ENCODE measurements around the gene PIKFYVE.
A peak's percentile ranks its signal among the peaks of the same experiment; 100 is the strongest.
"Not testable (repeated sequence)": the region's sequence is repeated elsewhere in the genome, so short reads cannot be mapped to it uniquely, and the experiment has no call there.

PIKFYVE gene

DNA sequence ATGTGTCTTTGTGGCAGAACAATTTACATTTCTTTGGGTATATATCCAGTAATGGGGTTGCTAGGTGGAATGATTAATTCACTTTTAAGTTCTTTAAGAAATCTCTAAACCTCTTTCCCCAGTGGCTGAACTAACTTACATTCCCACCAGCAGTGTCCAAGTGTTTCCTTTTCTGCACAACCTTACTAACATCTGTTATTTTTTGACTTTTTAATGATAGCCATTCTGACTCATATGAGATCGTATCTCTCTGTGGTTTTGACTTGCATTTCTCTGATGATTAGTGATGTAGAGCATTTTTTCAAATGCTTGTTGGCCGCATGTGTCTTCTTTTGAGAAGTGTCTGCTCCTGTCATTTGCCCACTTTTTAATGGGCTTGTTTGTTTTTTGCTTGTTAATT, 97.4 kb downstream of the PIKFYVE start:
- DNase-seq: peak; percentile 86

DNA sequence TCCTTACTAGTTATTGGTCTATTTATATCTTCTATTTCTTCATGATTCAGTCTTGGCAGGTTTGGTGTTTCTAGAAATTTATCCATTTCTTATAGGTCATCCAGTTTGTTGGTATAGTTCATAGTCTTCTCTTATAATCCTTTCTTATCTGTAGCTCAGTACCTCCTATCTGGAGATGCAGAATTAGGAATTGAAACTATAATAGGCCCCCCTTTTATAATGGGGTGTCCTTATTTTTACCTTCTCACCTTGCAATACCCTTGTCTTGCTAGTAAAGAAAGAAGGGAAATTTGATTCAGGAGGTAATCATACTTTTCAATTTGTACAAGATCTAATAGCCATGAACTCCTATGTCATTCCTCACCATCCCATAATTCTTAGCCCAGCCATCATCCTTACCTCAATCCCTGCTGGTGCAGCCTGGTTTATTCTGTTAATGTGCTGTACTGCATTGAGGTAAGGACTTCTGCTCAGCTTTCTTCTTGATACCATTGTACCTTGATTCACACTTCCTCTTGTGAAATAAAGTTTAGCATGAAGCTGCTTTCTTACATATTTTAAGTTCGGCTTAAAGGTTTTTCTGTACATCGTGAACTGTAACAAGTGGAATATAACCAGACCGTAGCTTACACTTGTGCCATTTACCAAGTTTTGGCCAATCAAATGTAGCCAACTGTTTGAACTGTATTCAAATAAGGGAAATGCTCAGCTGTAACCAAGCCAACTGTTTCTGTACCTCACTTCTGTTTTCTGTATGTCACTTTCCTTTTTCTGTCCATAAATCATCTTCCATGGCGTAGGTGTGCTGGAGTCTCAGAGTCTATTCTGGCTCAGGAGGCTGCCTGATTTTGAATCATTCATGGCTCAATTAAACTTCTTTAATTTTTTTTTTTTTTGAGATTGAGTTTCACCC, 100.4 kb downstream of the PIKFYVE start:
- no peak for DNase-seq

DNA sequence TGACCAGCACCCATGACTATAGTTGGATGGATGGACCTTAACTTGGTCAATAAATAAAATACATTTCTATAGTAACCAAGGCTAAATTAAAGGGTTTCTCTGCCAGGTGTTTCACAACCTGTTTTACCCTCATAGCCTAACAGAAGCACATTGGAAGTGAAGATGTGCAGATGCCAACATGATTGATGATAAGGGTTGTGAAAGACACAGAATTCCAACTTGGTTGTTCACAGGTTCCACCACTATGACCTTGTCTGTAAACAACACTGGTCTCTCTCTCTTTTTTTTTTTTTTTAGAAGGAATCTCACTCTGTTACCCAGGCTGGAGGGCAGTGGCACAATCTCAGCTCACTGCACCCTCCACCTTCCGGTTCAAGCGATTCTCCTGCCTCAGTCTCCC, 103.0 kb downstream of the PIKFYVE start:
- DNase-seq: peak; percentile 46

DNA sequence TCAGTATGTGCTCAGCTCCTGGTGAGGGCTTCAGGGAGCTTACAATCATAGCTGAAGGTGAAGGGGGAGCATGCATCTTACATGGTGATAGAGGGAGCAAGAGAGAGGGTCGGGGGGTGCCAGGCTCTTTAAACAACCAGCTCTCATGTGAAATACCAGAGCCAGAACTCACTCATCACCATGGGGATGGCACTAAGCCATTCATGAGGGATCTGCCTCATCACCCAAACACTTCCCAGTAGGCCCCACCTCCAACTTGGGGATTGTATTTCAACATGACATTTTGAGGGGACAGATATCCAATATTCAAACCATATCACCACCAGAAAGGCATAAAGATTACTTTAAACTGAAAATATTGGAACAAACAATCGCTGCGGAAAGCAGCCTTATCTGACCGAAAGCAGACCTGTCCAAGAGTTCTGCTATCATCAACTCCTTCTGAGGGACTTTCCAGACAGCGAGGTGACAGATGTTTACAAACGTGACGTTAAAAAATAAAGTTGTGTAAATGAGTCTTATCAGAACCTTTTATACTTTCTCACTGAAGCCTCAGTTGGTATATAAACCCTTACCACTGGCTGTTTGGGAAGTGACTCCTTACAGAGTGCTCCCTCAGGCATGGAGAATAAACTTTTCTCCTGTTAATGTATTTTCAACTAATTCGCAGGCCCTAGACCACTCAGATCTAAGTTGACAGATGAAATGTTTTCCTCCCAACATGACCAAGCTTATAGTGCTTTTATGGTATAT, 105.0 kb downstream of the PIKFYVE start:
- DNase-seq: peak; percentile 8

DNA sequence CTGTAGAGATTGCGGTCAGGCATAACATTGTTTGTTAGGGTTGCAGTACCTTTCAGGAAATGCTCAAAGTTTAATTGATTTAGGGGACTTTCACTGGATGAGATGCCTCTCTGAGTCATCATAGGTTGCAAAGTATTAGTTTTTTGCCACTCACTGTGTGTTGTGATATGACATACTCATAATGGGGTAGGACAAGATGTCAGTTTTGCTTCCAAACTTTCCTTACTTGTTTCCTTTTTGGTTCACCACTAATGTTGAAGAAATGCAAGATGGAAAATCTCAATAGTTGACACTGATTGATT, 105.5 kb downstream of the PIKFYVE start:
- DNase-seq: no peak

DNA sequence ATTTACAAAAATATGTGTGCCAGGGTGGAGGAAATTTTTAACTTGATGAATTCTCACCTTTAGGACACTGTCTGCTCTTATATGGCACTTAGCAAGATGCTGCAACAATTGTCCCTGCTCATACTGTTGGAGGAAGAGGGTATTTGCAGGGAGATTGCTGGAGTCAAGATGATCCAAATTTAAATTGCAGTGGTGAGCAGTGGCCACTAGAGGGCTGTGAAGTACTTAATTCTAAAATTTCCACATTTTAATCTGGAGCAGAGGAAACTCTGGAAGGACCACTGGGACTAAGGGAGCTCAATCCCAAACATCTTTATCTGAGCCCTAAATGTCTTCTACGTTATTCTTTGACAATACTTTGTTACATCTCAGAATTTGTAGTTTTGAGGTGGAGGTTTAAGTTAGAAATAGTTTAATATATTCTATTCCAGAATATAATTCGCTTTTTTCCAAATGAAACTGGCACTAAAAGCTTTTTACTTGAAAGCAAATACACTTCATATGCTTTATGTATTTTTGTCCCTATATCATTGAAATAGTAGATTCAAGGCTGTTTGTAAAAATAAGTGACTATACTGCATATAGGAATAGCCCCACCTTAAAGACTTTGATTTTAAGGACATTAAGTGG, 107.5 kb downstream of the PIKFYVE start:
- peak; percentile 51 for DNase-seq

DNA sequence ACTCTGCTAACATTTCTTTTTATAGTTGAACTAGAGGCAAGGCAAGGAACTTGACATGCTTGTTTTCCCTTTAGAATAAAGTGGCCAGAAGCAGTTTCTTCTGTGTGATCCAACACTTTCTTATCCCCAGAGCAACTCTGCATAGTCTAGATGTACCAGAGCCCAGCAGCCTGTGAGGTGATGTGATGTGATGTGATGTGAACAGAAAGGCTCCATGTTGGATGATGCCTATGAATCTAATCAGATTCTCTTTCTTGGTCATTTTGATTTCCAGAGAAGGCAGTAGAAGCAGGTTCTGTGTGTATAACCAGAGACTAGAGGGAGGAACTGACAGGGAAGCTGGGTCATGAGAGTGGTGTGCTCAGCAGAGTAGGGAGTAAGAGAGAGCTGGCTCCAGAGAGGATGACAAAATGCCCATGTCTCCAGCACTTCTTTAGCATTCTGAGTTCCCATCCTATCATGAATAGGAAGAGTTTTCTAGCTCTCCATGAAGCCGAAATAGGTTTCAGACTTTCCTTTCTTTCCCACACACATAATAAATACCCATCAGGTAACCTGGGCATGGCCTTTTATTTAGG, 109.5 kb downstream of the PIKFYVE start:
- no peak for DNase-seq

DNA sequence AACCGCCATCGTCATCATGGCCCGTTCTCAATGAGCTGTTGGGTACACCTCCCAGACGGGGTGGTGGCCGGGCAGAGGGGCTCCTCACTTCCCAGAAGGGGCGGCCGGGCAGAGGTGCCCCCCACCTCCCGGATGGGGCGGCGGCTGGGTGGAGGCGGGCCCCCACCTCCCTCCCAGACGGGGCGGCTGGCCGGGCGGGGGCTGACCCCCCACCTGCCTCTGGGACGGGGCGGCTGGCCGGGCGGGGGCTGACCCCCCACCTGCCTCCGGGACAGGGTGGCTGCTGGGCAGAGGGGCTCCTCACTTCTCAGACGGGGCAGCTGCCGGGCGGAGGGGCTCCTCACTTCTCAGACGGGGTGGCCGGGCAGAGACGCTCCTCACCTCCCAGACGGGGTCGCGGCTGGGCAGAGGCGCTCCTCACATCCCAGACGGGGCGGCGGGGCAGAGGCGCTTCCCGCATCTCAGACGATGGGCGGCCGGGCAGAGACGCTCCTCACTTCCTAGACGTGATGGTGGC, 111.3 kb downstream of the PIKFYVE start:
- DNase-seq: not testable (repeated sequence)

DNA sequence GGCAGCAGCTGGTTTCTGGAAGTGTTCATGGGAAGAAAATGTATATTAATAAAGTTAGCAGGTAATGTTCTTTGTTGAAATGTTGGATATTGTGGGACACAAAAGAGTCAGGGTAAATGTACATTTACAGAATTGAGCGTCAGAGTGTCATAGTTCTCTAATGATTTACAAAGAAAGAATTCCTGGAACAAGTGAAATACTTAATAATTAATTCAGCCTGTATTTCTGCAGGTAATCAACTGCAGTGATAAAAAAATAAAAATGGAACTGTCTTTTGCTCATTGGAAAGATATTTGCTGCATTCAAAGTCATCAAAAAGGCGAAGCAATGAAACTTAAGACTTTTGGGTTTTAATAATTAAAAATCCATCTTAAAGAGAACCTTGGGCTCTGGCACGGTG, 113.1 kb downstream of the PIKFYVE start:
- DNase-seq: no peak

DNA sequence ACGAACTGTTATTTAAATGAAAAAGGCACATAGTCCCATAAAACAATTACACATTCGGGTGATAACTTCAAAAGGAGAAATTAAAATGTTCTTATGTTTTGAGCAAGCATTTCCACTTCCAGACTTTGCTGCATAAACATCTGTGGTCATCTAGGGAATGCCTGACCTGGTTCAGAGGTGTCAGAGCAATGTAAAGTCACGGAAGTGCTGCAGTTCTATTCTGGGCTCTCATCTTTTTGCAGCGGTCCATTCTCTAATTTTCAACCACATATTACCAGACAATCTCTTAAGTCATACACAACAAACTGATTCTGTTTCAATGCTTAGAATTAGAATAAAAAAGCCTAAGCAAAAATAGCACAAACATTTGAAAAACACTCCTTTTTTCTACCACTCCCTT, 118.6 kb downstream of the PIKFYVE start:
- no peak for DNase-seq

DNA sequence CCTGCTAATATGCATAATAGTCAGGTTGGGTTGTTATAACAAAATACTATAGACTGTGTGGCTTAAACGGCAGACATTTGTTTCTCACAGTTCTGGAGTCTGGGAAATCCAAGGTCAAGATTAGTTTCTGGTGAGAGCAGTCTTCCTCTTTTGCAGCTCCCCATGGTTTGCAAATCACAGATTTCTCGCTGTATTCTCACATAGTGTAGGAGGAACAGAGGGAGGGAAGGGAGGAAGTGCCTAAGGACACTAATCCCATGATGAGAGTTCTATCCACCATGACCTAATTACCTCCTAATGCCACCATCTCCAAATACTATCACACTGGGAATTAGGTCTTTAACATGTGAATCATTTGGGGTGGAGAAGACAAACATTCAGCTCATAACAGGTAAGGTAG, 120.5 kb downstream of the PIKFYVE start:
- DNase-seq: no peak

DNA sequence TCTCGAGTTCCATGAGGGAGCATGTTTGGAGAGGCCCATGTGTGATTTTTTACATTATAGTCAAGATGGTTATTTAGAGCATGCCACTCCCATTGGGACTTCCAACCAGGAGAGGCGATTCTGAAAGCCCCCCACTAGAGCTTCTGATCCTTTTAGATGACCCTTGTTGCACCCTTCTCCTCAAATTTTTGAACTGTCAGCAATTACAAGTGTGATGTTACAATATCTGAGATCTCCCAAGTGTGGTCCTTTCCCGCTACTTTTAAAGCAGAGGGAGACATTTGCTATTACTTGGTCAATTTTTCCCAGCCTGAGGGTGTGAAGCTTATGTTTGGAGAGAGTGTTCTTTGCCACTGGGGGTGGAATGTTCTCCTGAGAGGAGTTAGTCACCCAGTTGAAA, 123.9 kb downstream of the PIKFYVE start:
- no peak for DNase-seq

DNA sequence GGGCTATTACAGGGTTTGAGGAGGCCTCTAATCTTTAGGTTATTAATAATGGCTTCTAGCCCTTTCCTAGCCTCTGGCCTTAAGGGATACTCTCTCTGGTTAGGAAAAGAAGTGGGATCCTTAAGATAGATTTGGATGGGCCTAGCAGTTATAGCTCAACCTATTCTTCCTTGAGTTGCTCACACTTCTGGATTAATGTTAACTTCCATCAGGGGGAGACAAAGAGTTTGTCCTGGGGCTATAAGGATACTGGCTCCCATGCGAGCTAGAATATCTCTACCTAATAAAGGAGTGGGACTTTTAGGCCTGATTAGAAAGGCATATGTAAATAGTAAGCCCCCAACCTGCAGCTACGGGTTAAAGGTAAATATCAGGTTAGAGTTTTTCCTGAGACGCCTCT, 126.2 kb downstream of the PIKFYVE start:
- no peak for DNase-seq

DNA sequence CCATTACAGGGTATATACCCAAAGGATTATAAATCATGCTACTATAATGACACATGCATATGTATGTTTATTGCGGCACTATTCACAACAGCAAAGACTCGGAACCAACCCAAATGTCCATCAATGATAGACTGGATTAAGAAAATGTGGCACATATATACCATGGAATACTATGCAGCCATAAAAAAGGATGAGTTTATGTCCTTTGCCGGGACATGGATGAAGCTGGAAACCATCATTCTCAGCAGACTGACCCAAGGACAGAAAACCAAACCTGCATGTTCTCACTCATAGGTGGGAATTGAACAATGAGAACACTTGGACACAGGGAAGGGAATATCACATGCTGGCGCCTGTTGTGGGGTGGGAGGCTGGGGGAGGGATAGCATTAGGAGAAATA, 130.7 kb downstream of the PIKFYVE start:
- DNase-seq: not testable (repeated sequence)

DNA sequence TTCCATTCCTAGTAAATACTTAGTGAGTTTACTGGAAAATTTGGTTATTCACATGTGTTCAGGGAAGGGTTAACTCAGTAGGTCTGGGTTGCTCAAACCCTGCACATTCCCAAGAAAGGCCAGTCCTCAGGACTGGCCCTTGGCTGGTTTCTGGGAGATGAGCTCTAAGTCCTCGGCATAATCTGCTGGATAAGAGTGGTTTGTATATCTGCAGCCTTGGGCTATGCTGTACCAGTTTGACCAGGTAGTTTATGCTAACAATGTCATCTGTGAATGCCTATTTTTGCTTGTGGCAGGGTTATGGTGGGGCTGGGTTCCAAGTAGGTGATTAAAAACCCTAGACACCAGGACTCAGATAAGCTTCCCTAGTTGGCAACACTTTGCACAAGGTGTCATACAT, 133.1 kb downstream of the PIKFYVE start:
- no peak for DNase-seq

DNA sequence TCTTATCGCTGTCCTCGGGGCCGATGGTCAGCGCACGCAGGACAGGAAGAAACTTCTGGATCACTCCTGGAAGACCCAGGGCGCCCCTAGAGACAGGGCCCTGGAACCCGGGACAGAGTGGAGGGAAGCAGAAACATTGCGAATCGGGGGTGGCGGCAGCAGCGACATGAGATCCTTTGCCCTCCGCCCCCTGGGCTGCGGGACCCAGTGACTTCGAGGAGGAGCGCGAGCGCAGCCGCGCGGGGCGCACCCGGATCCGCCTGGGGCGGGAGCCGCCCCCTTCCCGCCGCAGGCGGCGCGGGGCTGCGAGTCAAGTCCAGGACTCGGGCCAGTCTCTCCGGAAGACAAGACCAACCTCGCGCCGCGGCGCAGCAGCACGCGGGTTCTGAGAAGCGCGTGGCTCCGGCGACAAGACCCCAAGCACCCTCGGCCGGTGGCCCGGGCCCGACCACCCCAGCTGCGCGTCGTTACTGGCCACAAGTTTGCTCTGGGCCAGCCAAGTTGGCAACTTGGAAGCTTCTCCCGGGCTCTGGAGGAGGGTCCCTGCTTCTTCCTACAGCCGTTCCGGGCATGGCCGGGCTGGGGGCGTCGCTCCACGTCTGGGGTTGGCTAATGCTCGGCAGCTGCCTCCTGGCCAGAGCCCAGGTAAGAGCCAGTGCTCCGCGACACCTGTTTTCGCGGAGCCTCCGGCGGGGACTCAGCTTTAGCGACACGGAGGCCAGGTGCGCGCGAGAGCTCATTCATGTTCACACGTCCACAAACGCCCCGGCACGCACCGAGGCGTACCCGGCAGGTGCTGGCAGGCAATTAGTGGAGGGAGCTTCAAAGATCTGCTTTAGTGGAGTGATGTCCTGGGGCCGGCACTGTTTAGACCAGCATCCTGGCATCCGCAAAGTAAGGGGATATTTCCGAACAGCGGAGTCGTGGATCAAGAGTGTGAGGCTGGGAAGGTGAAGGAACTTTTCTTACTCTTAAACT, 140.7 kb downstream of the PIKFYVE start, which contains the start of gene PTH2R:
PTH2R (plus strand) TSS at position 319 of the 978 bp plus-strand sequence; CDS start at position 571, 252 bp downstream.
- DNase-seq: no peak

DNA sequence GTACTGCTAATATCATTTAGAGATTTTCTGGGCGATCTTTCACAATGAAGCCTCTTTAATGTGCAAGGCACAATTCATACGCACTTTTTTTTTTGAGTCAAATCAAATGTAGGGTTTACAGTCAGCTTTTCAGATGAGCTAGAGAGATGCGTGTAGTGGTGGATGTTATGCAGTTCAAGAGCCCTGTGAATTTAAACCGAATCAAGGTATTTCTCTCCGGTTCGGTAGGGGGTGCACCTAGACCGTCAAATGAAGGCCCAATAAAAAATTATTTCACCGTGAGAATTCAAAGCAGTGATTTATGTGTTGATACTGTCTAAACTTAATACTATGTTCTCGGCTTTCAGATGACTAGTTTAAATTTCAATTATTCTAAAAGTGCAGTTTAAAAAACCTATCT, 141.6 kb downstream of the PIKFYVE start:
- no peak for DNase-seq
